GM21360 (cell line): ENCODE measurements around the gene FAM20A.
"Not testable (repeated sequence)": the region's sequence is repeated elsewhere in the genome, so short reads cannot be mapped to it uniquely, and the experiment has no call there.

Experiments used
- ATAC-seq: cut with Tn5 transposase; IDR thresholded peaks from one replicate; pipeline ENCODE4 v1.9.1; 2021; ENCODE audit warnings: mild to moderate bottlenecking, moderate library complexity; ENCODE audit not compliant: unreplicated experiment

FAM20A gene

DNA sequence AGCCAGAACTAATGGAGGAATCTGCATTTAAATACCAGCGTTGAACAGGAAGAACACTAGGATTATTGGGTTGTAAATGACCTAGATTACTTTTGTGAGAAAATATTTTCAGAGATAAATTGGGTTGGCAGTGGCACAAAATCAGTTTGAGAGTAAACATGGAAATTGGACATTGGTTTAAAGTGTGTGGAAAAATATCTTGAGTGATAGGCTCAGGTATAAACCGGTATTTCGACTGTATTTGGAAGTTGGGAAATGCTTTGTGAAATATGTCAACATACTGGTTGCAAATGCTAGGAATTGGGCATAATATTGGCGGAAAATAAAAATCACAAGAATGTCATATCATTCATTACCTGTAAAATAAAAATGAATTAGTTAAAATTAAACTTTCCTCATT, 73.9 kb downstream of the FAM20A start:
- ATAC-seq, result no peak

DNA sequence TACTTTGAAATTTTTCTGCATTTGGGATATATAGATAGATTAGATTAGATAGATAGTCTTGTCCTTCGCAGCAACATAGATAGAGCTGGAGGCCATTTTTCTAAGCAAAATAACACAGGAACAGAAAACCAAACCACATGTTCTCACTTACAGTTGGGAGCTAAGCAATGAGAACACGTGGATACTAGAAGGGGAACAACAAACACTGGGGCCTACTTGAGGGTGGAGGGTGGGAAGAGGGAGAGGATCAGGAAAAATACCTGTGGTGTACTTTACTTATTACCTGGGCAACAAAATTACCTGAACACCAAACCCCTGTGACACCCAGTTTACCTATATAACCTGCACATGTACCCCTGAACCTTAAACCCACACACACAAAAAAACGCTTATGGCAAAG, 74.6 kb downstream of the FAM20A start:
- no peak for ATAC-seq

DNA sequence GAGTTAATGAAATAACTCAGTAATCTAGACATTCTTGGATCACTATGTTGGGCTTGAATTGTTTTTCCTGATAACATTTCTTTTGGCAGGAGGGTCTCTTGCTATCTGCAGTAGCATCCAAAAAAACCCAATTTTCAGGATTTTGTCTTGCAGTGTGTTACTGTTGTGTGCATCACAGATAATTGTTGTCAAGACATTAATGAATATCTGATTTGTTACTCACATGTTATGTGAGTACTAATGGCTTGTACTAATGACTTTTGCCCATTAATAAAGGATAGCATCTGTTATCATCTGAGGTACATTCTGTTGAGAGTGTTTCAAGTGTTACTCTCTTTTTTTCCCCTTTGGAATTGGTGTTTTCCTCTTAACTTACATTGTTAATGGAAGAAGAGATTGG, 78.9 kb downstream of the FAM20A start:
- no peak for ATAC-seq

DNA sequence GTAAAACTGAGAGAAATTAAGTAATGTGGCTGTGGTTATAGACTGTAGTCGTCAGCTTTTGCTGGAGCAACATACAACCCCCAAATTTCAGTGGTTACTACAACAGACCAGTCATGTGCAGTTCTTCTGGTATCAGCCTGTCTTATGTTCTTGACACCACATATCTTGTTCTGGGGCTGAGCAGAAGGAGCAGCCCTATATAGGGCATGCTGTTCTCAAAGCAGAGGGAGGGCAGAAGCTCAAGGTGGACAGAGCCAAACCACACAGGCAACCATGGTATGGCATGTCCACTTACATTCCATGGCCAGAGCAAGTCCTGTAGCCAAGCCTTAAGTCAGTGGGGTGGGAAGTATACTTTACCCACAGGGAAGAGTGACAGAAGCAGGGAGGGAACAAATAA, 81.3 kb downstream of the FAM20A start:
- ATAC-seq, result no peak

GRCh38 chr17:68519051-68519450, 82.1 kb downstream of the FAM20A start:
- ATAC-seq, result not testable (repeated sequence)

DNA sequence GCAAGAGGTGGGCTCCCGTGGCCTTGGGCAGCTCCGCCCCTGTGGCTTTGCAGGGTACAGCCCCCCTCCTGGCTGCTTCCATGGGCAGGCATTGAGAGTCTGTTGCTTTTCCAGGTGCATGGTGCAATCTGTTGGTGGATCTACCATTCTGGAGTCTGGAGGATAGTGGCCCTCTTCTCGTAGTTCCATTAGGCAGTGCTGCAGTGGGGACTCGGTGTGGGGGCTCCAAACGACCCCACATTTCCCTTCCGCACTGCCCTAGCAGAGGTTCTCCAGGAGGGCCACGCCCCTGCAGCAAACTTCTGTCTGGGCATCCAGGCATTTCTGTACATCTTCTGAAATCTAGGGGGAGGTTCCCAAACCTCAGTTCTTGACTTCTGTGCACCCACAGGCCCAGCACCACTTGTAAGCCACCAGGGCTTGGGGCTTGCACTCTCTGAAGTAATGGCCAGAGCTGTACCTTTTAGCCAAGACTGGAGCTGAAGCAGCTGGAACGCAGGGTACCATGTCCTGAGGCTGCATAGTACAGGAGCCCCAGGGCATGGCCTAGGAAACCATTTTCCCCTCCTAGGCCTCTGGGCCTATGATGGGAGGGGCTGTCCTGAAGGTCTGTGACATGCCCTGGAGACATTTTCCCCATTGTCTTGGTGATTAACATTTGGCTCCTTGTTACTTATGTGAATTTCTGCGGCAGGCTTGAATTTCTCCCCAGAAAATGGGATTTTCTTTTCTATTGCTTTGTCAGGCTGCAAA, 82.9 kb downstream of the FAM20A start:
- no peak for ATAC-seq

GRCh38 chr17:68517605-68518004, 83.6 kb downstream of the FAM20A start:
- ATAC-seq, result not testable (repeated sequence)

GRCh38 chr17:68516732-68517131, 84.4 kb downstream of the FAM20A start:
- ATAC-seq, result no peak

DNA sequence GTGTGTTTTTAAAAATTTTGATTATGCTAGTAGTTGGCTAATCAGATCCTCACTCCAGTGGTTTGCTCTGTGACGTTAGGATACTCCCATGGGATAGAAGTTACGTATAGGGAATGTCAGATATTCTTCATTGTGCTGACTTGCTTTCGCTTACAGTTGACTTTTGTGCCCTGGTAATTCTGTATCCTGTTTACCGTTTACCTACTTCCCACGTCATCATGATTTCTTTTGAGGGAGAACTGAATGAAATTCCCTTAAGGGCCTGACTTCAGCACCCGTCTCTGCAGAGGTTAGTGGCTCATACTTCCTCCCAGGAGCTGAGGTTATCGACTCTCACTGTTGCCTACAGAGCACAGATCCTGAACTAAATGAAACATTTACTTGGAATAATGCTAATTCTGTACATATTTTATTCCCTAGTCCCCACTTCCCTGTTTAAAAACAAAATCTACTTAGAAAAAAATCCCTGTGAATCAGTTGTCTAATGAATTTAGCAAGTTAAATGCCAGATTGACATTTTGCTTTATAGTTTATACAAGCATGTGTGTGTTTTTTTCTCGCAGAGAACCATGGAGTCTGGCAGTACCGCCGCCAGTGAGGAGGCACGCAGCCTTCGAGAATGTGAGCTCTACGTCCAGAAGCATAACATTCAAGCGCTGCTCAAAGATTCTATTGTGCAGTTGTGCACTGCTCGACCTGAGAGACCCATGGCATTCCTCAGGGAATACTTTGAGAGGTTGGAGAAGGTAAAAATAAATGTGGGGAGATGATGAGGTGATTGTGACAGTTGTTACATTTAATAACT, 86.1 kb downstream of the FAM20A start:
- no peak for ATAC-seq

- no peak for ATAC-seq
Measured at GRCh38 chr17:68513932-68514331, 87.2 kb downstream of the FAM20A start.

DNA sequence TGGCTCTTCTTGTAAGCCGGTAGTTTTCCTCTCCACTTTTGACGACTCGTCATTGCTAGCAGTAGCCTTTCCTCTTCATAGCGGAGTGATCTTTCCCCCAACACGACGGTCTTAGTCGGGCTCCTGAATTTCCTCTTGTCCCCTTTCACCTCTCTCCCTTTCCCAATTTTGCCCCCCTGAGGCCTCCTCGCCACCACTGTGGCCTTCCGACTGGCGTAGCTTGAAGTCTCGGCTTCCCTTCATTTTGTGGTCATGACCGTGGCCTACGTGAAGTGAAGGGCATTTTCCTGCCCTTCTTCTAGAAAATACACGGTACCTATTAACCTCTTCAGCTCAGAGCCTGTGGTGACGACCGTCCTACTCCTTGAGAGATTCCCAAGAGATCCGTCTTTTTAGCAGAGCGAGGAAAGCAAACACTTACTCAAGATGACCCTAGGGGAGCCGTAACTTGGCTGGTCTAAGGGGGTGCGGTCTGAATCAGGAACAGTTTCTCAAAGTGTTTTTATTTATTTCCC, 88.2 kb downstream of the FAM20A start:
- ATAC-seq, result no peak

DNA sequence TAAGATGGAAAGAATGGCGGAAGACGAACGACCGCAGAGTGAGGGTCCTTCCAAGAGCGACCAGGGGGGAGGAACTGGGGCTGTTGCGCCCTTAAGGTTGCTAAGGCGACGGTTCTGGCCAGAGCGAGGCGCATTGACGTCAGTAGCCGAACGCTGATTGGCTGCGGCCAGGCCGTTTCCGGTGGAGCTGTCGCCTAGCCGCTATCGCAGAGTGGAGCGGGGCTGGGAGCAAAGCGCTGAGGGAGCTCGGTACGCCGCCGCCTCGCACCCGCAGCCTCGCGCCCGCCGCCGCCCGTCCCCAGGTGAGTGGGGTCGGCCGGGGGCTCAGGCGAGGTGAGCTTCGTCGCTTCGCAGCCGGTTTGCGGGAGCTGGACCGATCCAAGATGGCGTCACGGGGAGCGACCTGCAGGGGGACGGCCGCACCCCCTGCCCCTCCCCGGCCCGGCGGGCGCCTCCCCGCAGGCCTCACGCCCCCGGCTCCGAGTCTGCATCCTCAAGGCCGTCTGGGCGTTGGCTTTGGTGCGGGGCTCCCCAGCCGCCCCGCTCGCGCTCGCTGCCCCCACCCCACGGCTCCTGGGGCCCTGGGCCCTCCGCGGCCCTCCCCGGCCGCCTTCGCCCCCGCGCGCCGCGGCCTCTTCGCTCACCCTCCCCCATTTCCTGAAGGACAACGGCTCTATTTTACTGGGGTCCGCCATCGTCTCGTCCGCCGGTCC, 88.8 kb downstream of the FAM20A start, which contains the start of gene PRKAR1A:
TSS of gene PRKAR1A (plus strand) at position 184 of the 713 bp plus-strand sequence. CDS start 2,970 bp downstream, outside the sequence.
- ATAC-seq, result peak; percentile 89

DNA sequence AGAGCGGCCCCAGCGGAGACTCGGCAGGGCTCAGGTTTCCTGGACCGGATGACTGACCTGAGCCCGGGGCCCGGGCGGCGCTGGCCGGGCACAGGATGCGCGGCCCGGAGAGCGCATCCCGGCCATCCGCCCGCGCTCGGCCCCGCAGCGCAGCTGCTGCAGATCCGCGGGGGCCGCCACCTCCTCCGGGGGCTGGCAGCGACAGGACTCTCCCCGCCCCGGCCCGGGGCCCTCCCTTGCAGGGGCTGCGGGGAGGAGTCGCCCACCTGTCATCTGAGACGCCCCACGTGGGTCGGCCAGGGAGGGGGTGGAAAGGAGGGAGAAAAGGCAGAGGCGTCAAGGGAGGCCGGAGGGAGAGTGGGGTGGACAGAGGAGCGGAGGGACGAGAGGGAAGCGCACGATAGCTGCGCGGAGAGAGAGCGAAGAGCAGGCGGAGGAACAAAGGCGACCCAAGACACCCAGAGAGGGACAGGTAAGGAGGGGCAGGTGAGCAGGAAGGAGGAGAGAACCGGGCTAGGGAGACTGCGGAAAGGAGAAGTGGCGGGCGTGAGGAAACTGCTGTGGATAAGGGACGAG, 89.4 kb downstream of the FAM20A start:
- ATAC-seq, result peak; percentile 47

- ATAC-seq, result no peak
Measured at GRCh38 chr17:68511254-68511670, 89.9 kb downstream of the FAM20A start.

DNA sequence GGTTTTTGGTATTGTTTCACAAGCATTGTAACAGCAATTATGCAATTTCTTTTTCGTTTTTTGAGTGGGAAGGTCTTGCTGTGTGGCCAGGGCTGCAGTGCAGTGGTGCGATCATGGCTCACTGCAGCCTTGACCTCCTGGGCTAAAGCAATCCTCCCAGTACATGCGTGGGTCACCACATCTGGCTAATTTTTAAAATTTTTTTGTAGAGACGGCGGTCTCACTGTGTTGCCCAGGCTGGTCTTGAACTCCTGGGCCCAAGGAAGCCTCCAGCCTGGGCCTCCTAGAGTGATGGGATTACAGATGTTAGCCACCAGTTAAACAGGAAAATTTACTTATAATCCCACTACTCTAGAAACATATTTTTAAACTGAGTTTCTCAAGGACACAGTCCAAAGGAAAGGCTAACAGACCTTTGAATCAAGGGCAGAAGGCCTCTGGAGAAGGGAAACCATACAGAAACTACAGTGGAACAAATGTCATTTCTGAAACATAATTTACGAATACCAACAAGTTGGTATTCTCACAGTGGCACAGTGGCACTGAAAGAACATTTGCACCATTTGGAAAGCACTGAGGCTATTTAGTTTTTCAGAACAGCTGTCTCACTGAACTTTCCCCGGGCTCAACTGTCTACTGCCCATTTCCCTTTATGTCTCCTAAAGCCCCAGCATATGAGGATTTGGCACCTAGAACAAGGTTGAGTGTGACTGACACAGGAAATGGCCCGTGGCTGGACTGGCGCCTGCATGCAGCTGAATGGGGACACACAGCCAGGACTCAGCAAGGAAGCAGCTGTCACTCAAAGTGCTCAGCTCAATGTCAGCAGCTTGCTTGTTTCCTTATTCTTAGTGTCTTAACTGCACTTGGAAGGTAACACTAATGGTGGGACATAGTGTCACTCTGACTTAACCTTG, 91.8 kb downstream of the FAM20A start:
- ATAC-seq, result no peak

DNA sequence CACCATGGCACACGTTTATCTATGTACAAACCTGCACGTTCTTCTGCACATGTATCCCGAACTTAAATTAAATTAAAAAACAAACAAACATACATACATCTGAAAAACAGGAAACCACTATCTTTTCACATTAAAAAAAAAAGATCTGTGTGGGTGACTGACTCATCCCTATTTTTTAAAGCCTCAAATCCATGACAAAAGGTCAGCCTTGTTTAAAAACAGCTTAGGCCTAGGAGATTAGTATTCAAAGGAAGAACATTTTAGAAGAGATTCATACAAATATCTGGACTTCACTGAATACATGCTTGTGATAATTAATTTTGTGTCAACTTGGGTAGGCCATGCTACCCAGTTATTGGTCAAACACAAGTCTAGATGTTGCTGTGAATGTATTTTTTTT, 93.6 kb downstream of the FAM20A start:
- no peak for ATAC-seq

DNA sequence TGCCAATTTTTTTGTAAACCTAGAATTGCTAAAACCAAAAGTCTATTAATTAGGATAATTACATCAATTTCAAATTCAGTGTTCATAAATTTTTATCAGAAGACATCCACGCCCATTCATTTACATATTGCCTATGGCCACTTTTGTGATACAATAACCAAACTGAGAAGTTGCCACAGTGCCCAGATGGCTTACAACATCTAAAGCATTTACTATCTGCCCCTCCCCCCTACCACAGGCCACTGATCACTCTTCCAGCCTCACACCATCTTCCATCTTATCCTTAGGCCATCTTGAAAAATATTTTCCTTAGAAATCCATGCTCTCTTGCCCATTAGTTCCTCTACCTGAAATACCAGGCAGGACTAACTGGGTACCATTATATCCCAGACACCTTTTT, 95.2 kb downstream of the FAM20A start:
- no peak for ATAC-seq

DNA sequence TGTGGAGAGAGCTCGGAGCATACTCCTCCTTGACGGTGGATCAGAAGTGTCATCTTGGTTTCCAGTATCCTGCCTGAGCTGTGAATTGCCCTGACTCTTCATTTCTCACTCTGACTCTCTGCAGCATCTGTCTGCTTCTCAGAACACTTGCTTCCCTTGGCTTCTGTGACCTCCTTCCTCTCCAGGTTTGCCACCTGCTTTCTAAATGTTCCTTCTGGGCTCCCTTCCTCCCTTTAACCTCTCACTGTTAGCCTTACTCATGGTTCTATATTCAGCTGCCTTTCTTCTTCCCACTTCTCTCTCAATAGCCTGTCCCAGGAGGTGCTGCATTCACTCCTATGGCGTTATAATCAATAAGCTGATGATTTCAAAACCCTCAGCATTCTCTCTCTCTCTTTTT, 100.1 kb downstream of the FAM20A start:
- no peak for ATAC-seq

GRCh38 chr17:68499587-68499986, 101.6 kb downstream of the FAM20A start:
- no peak for ATAC-seq
